GM19023 (cell line): ENCODE measurements around the gene HDAC4.

Experiments
- ATAC-seq: cut with Tn5 transposase; IDR thresholded peaks from one replicate; pipeline ENCODE4 v1.9.1; 2021; ENCODE audit warnings: mild to moderate bottlenecking, moderate library complexity; ENCODE audit not compliant: unreplicated experiment

HDAC4 gene

GRCh38 chr2:239024226-239024625 lies 376.6 kb downstream of the HDAC4 start:
- ATAC-seq: no peak

- no peak for ATAC-seq
Measured at GRCh38 chr2:239022437-239023260, 378.2 kb downstream of the HDAC4 start.

- ATAC-seq: no peak
Measured at GRCh38 chr2:239021651-239022436, 379.0 kb downstream of the HDAC4 start.

- ATAC-seq: no peak
Measured at GRCh38 chr2:239021224-239021623, 379.6 kb downstream of the HDAC4 start.

- ATAC-seq: no peak
Measured at GRCh38 chr2:239020541-239021041, 380.2 kb downstream of the HDAC4 start.

- ATAC-seq: no peak
Measured at GRCh38 chr2:239019183-239019581, 381.6 kb downstream of the HDAC4 start.

- no peak for ATAC-seq
Measured at GRCh38 chr2:239018271-239019182, 382.3 kb downstream of the HDAC4 start.

GRCh38 chr2:239017491-239018098 lies 383.2 kb downstream of the HDAC4 start:
- ATAC-seq: no peak

- no peak for ATAC-seq
Measured at GRCh38 chr2:239015901-239016675, 384.7 kb downstream of the HDAC4 start.

GRCh38 chr2:239015218-239015900 lies 385.5 kb downstream of the HDAC4 start:
- no peak for ATAC-seq

GRCh38 chr2:239014458-239015217 lies 386.2 kb downstream of the HDAC4 start:
- no peak for ATAC-seq

GRCh38 chr2:239013678-239013976 lies 387.2 kb downstream of the HDAC4 start:
- no peak for ATAC-seq

GRCh38 chr2:239012936-239013677 lies 387.7 kb downstream of the HDAC4 start:
- ATAC-seq: no peak

GRCh38 chr2:239012228-239012627 lies 388.6 kb downstream of the HDAC4 start:
- ATAC-seq: no peak

GRCh38 chr2:239009589-239009961 lies 391.2 kb downstream of the HDAC4 start:
- no peak for ATAC-seq

- ATAC-seq: no peak
Measured at GRCh38 chr2:239008677-239009588, 391.9 kb downstream of the HDAC4 start.

- ATAC-seq: no peak
Measured at GRCh38 chr2:239008004-239008403, 392.8 kb downstream of the HDAC4 start.
